H1 (cell line): ENCODE data around the gene FOXL2NB. TPM values are rescaled to one million over a fixed set of nuclear protein-coding genes. Genes with fewer than 3 reads are reported as not detected.

Source experiments
- ATF2 ChIP-seq: IDR thresholded peaks from 2 replicates; pipeline ENCODE4 v1.6.1; 2012; ENCODE audit warnings: low read length, inconsistent platforms
- RXRA ChIP-seq: IDR thresholded peaks from 2 replicates; pipeline ENCODE4 v1.6.1; 2011; ENCODE audit warnings: low read depth, mild to moderate bottlenecking, low read length, moderate library complexity; ENCODE audit not compliant: insufficient read depth
- polyA plus RNA-seq, 7 experiments: library from polyadenylated mRNA; depleted of rRNA in 3 of 7; stranded (reverse) in 5 of 7; unstranded in 2 of 7; fragments of >200 nt in 5 of 7; fragments of 200-250 nt in 2 of 7; gene quantifications; 1 replicate in 5 of 7; 2 replicates in 1 of 7; 4 replicates in 1 of 7; pipeline versions ENCODE4 v1.2.1 to v1.2.3, GENCODE V29; 2011 to 2013; ENCODE audit warnings: missing spikeins in 2 of 7, mixed read lengths in 2 of 7
- total RNA-seq: library from RNA; stranded (reverse); fragmentation: NEBNext Ultra II Directional; extraction: Animal tissue kit (Norgen Biotek cat#: 25700); gene quantifications from 2 replicates; pipeline ENCODE4 v1.2.1, GENCODE V29; 2021

The FOXL2NB gene
- total and polyA plus RNA-seq, 2 of the 8 experiments (the other 6 are each of a cell fraction or from before 2014, with no cell fraction given) = 5.4 to 7.3 TPM

GRCh38 chr3:138938877-138939560, 8.0 kb upstream of the FOXL2NB start (continued):
- TF ChIP-seq ATF2 = no peak
- no peak for TF ChIP-seq RXRA
